ENCODE measurements around the gene SPTBN4. TPM values are rescaled to one million over a fixed set of nuclear protein-coding genes. Genes with fewer than 3 reads are reported as not detected.

SPTBN4 gene
- total RNA-seq, 2 donors from 2014 or later = 0.79 to 2.0 TPM

- H3K36me3 Mint-ChIP-seq (ENCODE audit: low read depth) = no peaks in the 10 kb centered on the region
- Histone ChIP-seq H3K27me3 (ENCODE audit: control insufficient read depth, insufficient read depth, low read length, poor library complexity, severe bottlenecking) (peaks cover 6% of the 10 kb centered on the region), H3K4me3 (ENCODE audit: low read length) (no peak overlapping the region), H3K9ac (ENCODE audit: extremely low read depth, low read length, poor library complexity, severe bottlenecking) (no peak overlapping the region), H3K4me1 (ENCODE audit: control insufficient read depth, insufficient read depth, low read length) (no peaks in the 10 kb centered on the region), H3K27ac (ENCODE audit: low read depth, low read length) (no peak overlapping the region), H3K36me3 (ENCODE audit: control insufficient read depth, insufficient read depth, low read length) (no peaks in the 10 kb centered on the region), H3K9me3 (ENCODE audit: control insufficient read depth, low read length) (no peaks in the 10 kb centered on the region)
- 93 to 100% methylated on average over 3 of the region's 3 CpGs for WGBS, 2 experiments (ENCODE audit: insufficient coverage in 1 of 2, insufficient read length in 1 of 2)
- no peak overlapping the region for H3K27ac Mint-ChIP-seq
- DNase-seq = no peak
- no peak for TF ChIP-seq CTCF (conservative IDR thresholded peaks at IDR 0.05)
- no peak overlapping the region for H3K4me3 Mint-ChIP-seq
- H3K27me3 Mint-ChIP-seq (ENCODE audit: insufficient read depth) = peaks cover 48% of the 10 kb centered on the region
- H3K4me1 Mint-ChIP-seq = no peaks in the 10 kb centered on the region
- peaks cover 1% of the 10 kb centered on the region for H3K9me3 Mint-ChIP-seq
Observed at GRCh38 chr19:40486017-40486416, 19.2 kb downstream of the SPTBN4 start.

GRCh38 chr19:40489882-40490230, 23.1 kb downstream of the SPTBN4 start:
- Mint-ChIP-seq H3K27ac (no peak overlapping the region), H3K27me3 (ENCODE audit: insufficient read depth) (peaks cover 65% of the 10 kb centered on the region), H3K9me3 (peaks cover 10% of the 10 kb centered on the region), H3K4me3 (no peak overlapping the region), H3K4me1 (no peaks in the 10 kb centered on the region), H3K36me3 (ENCODE audit: low read depth) (no peaks in the 10 kb centered on the region)
- Histone ChIP-seq H3K4me1 (ENCODE audit: control insufficient read depth, insufficient read depth, low read length) (no peaks in the 10 kb centered on the region), H3K9me3 (ENCODE audit: control insufficient read depth, low read length) (no peaks in the 10 kb centered on the region), H3K4me3 (ENCODE audit: low read length) (no peak overlapping the region), H3K9ac (ENCODE audit: extremely low read depth, low read length, poor library complexity, severe bottlenecking) (no peak overlapping the region), H3K27ac (ENCODE audit: low read depth, low read length) (no peak overlapping the region), H3K36me3 (ENCODE audit: control insufficient read depth, insufficient read depth, low read length) (no peaks in the 10 kb centered on the region), H3K27me3 (ENCODE audit: control insufficient read depth, insufficient read depth, low read length, poor library complexity, severe bottlenecking) (peaks cover 27% of the 10 kb centered on the region)
- TF ChIP-seq CTCF (conservative IDR thresholded peaks at IDR 0.05) = no peak
- no peak for DNase-seq
- WGBS, 2 experiments (ENCODE audit: insufficient coverage in 1 of 2, insufficient read length in 1 of 2) = 88 to 90% methylated on average over 22 to 25 of the region's 25 CpGs

GRCh38 chr19:40492274-40492673, 25.5 kb downstream of the SPTBN4 start:
- no peaks in the 10 kb centered on the region for H3K4me1 ChIP-seq (ENCODE audit: control insufficient read depth, insufficient read depth, low read length)
- no peaks in the 10 kb centered on the region for H3K9me3 ChIP-seq (ENCODE audit: control insufficient read depth, low read length)
- no peak overlapping the region for H3K9ac ChIP-seq (ENCODE audit: extremely low read depth, low read length, poor library complexity, severe bottlenecking)
- Mint-ChIP-seq H3K4me3 (no peak overlapping the region), H3K27ac (no peak overlapping the region), H3K36me3 (ENCODE audit: low read depth) (no peaks in the 10 kb centered on the region), H3K4me1 (no peaks in the 10 kb centered on the region), H3K9me3 (peaks cover 10% of the 10 kb centered on the region), H3K27me3 (ENCODE audit: insufficient read depth) (peaks cover 57% of the 10 kb centered on the region)
- no peak for DNase-seq
- 91 to 97% methylated on average over 3 of the region's 3 CpGs for WGBS, 2 experiments (ENCODE audit: insufficient coverage in 1 of 2, insufficient read length in 1 of 2)
- no peak overlapping the region for H3K27ac ChIP-seq (ENCODE audit: low read depth, low read length)
- no peak overlapping the region for H3K4me3 ChIP-seq (ENCODE audit: low read length)
- no peak for TF ChIP-seq CTCF (conservative IDR thresholded peaks at IDR 0.05)
- H3K27me3 ChIP-seq (ENCODE audit: control insufficient read depth, insufficient read depth, low read length, poor library complexity, severe bottlenecking) = peaks cover 31% of the 10 kb centered on the region
- no peaks in the 10 kb centered on the region for H3K36me3 ChIP-seq (ENCODE audit: control insufficient read depth, insufficient read depth, low read length)

All from endodermal cell (in vitro differentiated cells).